RWPE1 (cell line): Measurements from ENCODE around the gene KHSRP.

Experiments used
- CTCF ChIA-PET: fragments of 350-600 bp; sonication (Branson Sonifier 250); formaldehyde crosslinking; extraction: SDS; loops from one replicate; lab custom pipeline; 2021; lab: Yijun Ruan, JAX
- POLR2A ChIA-PET: fragments of 400-600 bp; formaldehyde crosslinking; extraction: SDS; loops from one replicate; lab custom pipeline; 2020; ENCODE audit warnings: antibody characterized with exemption; ENCODE audit not compliant: low non-redundant PET; lab: Yijun Ruan, JAX
- DNase-seq: peaks from one replicate; pipeline ENCODE4 v3.0.0; 2012; ENCODE audit warnings: low spot score
- H3K27ac ChIP-seq: fragments of 450-650 bp; 2 replicates; pipeline ENCODE4 v1.5.1; 2017
- TF ChIP-seq, protein P1 (sequence below): fragments of 450-650 bp; conservative IDR thresholded peaks from 2 replicates; pipeline ENCODE4 v1.5.1; 2017; ENCODE audit warnings: low read depth, mild to moderate bottlenecking

The KHSRP gene

DNA sequence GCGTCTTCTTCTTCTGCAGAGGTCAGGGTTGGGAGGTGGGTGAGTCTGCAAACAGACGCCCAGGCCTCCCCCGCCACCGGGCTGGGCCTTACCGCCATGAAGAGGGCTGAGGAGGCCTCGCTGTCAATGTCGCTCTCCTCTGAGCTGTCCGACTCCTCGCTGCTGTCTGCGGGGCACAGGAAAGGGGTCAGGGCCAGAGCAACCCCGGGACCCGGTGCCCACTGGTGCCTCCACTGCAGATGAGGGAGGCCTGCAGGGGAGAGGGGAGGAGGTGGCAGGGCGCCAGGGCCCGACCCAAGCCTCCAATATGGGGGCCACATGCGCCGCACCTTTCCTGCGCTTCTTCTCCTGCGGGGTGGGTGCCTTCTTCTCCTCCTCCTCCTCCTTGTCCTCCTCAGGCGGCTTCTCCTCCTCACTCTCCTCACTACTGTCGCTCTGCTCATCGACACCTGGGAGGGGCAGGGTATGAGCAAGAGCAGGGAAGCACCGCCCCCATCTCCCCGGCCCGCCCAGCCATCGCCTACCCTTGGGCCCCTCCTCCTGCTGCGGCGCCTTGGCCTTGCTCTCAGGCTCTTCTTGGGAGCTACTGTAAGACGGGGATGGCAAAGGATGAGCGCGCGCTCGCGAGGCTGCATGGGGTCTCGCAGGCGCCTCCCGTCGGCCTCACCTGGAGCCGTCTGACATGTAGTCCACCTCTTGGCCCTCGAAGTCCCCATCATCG, 43.4 kb downstream of the KHSRP start:
- H3K27ac ChIP-seq: no peak overlapping the region; the same call in 1 of the 2 replicates
- CTCF ChIA-PET: no interaction called here
- DNase-seq: no peak
- TF ChIP-seq, protein P1, sequence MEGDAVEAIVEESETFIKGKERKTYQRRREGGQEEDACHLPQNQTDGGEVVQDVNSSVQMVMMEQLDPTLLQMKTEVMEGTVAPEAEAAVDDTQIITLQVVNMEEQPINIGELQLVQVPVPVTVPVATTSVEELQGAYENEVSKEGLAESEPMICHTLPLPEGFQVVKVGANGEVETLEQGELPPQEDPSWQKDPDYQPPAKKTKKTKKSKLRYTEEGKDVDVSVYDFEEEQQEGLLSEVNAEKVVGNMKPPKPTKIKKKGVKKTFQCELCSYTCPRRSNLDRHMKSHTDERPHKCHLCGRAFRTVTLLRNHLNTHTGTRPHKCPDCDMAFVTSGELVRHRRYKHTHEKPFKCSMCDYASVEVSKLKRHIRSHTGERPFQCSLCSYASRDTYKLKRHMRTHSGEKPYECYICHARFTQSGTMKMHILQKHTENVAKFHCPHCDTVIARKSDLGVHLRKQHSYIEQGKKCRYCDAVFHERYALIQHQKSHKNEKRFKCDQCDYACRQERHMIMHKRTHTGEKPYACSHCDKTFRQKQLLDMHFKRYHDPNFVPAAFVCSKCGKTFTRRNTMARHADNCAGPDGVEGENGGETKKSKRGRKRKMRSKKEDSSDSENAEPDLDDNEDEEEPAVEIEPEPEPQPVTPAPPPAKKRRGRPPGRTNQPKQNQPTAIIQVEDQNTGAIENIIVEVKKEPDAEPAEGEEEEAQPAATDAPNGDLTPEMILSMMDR: no peak
- POLR2A ChIA-PET: no interaction called here

DNA sequence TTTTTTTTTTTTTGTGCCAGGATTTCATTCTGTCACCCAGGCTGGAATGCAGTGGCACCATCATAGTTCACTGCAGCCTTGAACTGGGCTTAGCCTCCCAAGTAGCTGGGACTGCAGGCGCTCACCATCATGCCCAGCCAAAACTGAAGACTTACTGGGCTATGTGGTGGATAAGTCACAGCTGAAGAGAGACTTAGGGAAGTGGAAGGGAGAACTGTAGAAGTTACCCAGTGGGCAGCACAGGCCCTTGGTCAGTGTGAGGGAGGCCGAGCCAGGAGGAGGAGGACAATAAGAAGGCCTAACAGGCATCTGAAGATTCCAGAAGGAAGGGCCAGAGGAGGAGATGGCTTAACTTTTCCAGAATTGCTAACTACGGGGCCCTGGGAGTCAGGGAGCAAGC, 44.9 kb downstream of the KHSRP start:
- POLR2A ChIA-PET: no interaction called here
- TF ChIP-seq, protein P1: no peak
- CTCF ChIA-PET: no interaction called here
- no peak for DNase-seq
- H3K27ac ChIP-seq: peak overlapping the region; percentile 98

DNA sequence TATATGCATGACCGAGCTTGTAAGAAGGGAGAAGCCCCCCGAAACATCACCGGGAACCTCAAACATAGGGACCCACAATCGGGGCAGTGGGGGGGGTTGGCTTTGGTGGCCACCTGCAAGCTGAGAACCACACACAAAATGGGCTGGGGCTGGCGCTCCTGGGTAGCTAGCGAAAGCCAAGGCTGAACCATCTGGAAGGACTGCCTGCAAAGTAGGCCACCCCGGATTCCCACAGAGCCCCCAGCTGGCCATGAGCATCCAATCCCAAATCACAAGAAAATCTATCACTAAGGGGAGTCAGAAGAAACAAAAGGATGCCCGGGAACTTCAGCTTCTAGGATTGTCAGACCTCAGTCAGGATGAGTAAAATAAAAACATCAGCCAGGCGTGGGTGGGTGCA, 46.1 kb downstream of the KHSRP start:
- H3K27ac ChIP-seq: peak overlapping the region; percentile 98
- no peak for DNase-seq
- ChIA-PET CTCF (interaction anchor here (0.6 kb wide), 1 partner anchor 124 kb away, joined by 3 read pairs; no protein-coding TSS in a partner anchor), POLR2A (no interaction called here)
- TF ChIP-seq, protein P1: no peak

DNA sequence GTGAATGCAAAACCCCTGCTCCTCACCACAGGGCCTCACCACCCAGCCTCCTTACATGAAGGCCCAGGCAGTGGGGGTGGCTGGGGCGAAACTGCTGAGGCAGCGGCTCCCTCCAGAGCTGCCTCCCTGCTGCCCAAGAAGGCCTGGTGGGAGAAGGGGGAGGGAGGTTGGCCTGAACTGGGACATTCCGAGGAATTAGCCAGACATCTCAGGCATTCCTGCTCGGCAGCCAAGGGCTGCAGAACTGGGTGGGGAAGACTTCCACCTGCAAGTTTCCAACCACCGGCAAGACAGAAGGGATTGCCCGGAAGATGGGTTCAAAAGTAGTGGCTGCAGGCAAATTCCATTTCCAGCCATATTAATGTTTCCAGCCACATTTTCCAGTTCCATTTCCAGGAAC, 46.6 kb downstream of the KHSRP start:
- TF ChIP-seq, protein P1: no peak
- ChIA-PET CTCF (no interaction called here), POLR2A (no interaction called here)
- H3K27ac ChIP-seq: peak overlapping the region; percentile 98
- DNase-seq: no peak

DNA sequence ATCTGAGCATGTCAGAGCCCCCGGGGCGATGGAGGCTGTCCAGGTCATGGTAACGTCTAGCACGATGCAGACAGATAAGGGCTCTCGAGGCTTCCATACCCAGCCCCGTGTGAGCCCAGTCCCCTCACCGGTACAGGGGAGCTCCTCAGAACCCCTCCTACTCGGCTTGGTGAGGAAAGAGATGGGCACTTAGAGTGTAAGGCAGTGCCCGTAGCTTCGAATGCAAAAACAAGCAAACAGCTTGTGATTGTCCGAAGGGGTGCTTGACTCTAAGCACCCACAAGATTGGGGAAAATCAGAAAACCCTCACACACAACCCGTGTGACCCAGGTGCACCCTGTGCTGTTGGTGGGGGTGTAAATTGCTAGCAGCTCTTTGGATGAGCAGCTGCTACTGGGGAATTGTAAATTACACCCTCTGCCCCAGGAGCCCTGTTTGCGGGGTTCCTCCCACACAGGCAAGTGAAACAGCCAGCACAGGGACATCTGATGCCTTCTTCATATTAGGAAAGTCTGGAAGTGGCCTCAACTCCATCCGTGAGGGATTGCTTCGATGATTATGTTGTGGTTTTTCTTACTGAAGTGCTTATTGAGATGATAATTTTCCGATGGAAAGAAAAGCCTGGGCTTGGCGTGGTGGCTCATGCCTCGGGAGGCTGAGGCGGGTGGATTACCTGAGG, 48.0 kb downstream of the KHSRP start:
- no peak for DNase-seq
- peak overlapping the region; percentile 98 for H3K27ac ChIP-seq
- ChIA-PET CTCF (no interaction called here), POLR2A (no interaction called here)
- TF ChIP-seq, protein P1: no peak

DNA sequence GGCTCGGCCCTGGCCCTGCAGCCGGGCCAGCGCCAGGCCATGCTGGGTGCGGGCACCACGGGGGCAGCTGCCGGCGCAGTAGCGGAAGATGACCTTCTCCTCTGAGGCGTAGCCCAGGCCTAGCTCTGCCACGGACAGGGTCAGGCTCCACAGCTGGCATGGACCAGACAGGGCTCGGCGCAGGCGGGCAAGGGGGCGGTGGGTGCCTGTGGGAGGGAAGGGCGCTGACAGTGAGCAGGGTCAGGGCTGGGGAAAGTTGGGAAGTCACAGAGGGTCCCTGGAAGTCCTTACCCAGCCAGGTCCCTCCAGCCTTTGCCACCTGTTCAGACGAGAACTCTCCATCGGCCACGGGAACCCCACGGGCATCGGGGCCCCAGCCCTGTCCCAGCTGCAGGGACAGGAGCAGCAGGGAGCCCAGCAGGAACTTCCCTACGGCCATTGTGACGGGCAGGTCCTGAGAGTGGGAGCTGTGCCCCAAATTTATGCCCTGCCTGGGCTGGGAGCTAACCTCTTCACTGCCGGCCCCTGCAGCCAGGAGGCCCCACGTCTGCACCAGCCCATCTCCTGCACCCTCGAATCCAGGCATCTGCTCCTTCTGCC, 49.1 kb downstream of the KHSRP start, which contains the start of gene PSPN:
Gene PSPN, minus strand, starts transcription at position 523 of the 600 bp plus-strand sequence. Its CDS starts 84 bp downstream, at position 439.
- CTCF ChIA-PET: interaction anchor here (0.7 kb wide), 1 partner anchor 42 kb away, joined by 3 read pairs; no protein-coding TSS in a partner anchor
- H3K27ac ChIP-seq: peak within 1 kb of the TSS; percentile 98
- DNase-seq: no peak
- TF ChIP-seq, protein P1: no peak
- POLR2A ChIA-PET: interaction anchor here (0.7 kb wide), 1 partner anchor 33 kb away, joined by 3 read pairs; no protein-coding TSS in a partner anchor
